Putamen (tissue), 1 donor: Measurements from ENCODE around the gene SMIM26.
"Not testable (repeated sequence)": the region's sequence is repeated elsewhere in the genome, so short reads cannot be mapped to it uniquely, and the experiment has no call there.

Experiments
- DNase-seq: peaks from one replicate; pipeline ENCODE4 v3.0.0-alpha.2; 2016; ENCODE audit warnings: low spot score

The SMIM26 gene, protein sequence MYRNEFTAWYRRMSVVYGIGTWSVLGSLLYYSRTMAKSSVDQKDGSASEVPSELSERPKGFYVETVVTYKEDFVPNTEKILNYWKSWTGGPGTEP

DNA sequence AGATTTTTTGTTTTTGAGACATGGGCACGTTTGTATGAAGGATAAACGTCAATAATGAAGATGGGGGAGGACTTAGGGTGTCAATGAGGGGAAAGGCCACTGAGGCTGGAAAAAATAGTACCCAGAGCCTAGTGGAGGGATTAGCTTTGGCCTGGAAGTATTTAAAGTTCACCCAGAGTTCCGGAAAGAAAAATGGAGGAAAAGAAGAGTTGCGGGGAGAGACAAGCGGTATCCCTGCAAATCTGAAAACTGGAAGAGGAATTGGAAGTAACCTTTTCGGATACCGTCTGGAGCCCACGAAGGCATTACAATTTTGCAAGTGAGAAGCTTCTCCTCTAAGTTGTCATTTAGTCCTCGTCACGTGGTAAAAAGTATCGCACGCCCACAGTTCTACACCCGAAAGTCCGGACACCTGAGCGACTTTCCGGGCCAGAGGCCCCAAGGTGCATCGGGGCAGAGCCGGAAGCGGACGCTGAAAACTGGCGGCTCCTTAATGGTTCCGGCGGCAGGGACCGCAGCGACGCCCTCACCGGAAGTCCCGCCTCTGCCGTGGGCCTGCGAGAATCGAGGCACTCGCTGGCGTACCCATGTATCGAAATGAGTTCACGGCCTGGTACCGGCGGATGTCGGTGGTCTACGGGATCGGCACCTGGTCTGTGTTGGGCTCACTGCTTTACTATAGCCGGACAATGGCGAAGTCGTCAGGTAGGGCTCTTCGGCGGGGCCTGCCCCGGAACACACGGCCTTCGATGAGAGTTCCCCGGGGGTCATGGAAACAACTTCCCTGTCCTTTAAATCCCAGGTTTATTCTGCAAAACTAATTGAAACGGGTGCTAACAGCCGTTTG lies at the start of gene SMIM26:
Gene SMIM26, plus strand, starts transcription at position 541 of the 847 bp plus-strand sequence. Its CDS starts 47 bp downstream, at position 588.
- peak; percentile 90 for DNase-seq

DNA sequence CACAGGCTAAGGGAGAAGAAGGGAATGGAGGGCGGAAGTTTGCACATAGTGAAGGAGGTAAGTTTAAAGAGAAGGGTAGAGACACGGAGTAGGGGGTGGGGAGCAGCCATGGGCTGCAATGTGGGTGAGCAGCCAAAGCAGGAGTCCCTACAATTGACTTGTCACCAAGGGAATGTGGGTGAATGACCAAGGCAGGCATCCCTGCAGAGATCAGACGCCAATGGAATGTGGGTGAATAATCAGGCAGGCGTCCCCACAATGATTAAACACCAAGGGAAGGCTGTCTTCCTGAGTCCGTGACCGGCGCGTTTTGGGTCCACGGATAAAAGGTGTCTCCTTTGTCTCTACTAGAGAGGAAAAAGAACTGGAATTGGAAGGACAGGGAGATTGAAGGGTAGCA lies 45.2 kb upstream of the SMIM26 start:
- not testable (repeated sequence) for DNase-seq

DNA sequence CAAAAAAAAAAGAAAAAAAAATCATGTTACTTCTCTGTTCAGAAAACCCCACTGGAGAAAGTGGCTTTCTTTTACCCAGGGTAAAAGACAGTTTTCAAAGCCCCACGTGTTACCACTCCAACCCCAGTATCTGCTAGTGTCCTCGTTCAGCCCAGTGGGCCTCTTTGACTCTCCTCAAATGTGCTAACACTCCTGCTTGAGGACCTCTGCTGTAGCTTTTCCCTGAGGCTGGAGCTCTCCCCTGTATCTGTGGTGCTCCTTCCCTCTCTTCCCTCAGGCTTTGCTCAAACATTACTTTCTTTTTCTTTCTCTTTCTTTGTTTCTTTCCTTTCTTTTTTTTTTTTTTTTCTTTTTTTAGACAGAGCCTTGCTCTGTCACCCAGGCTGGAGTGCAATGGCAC lies 44.2 kb upstream of the SMIM26 start:
- DNase-seq, result no peak

DNA sequence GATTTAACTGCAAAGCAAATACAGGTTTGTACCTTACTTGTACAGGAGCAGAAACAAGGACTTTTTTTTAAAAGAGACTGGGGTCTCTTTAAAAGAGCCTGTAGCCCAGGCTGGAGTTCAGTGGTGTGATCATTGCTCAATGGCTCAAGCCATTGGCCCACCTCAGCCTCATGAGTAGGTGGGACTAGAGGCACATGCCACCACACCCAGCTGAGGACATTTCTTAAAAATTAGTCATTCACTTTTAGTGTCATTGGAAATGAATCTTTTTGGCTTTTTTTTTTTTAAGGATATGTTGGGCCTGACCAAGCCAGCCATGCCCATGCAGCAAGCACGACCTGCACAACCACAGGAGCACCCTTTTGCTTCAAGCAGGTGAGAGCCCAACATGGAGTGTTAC lies 42.6 kb upstream of the SMIM26 start:
- DNase-seq, result no peak

DNA sequence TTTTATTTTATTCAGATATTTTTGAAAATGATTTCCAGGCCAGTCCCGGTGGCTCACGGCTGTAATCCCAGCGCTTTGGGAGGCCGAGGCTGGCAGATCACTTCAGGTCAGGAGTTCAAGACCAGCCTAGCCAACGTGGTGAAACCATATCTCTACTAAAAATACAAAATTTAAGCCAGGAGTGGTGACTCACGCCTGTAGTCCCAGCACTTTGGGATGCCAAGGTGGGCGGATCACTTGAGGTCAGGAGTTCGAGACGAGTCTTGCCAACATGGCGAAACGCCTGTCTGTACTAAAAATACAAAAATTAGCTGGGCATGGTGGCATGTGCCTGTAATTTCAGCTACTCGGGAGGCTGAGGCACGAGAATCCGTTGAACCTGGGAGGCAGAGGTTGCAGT lies 40.5 kb upstream of the SMIM26 start:
- not testable (repeated sequence) for DNase-seq

DNA sequence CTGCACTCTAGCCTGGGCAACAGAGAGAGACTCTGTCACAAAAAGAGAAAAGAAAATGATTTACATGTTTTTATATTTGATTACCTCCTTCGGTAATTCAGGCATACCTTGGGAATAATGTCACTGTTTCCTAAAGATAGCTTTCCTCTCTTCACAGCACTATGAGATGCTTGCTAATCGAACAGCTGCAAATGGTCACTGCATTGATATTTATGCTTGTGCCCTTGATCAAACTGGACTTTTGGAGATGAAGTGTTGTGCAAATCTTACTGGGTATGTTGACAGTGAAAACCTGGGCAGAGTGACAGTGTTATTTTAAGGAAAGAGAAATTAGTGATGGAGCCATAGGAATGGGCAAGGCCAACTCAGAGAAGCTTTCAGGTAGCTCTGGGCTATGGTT lies 39.9 kb upstream of the SMIM26 start:
- no peak for DNase-seq

DNA sequence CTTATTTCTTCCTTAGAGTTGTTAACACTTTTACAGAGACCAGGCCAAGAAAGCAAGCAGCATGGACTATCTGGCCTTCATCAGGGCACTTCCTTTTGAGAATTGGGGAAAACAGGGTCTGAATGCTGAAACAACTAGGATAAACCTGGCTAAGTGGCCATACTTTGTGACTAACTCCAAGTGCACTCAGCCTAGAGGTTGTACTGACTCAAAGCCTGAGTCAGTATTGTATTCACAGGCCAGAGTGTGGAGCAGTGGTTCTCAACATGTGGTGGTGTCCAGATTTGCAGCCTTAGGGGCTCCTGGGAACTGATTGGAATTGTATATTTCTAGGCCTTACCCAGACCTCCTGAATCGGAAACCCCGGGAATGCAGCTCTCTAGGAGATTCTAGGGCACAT lies 39.4 kb upstream of the SMIM26 start:
- no peak for DNase-seq

DNA sequence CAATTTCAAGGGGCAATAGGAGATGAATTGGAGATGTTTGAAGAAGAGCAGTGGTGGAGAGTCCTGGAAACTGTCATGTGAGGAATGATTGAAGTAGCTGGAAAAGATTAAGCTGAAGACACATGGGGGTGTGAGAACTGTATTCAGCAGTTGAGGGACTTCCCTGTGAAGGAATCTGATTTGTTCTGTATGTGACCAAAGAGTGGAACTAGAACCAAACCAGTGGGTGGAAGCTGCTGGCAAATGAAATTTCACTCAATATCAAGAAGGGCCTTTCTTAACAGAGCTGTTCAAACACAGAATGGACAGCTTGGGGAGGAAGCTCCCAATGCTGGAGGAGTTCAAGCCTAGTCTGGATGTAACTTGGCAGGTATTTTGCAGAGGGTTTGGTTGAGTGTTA lies 38.2 kb upstream of the SMIM26 start:
- DNase-seq, result no peak

DNA sequence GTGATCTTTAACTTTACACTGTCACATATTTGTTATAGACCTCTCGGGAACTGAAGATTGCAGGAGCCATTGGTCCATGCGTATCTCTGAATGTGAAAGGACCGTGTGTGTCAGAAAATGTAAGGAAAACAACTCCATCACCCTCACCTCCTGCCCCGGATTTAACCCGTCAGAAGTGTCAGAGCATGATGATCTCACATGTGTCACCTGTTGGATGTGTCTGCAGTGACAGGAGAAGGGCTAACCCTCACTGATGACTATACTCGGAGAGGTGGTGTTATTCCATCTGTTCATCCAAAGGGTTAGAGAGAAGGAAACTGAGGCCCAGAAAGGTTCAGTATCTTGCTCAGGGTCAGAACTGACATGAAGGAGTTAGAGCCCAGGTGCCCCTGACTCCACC lies 34.6 kb upstream of the SMIM26 start:
- no peak for DNase-seq

DNA sequence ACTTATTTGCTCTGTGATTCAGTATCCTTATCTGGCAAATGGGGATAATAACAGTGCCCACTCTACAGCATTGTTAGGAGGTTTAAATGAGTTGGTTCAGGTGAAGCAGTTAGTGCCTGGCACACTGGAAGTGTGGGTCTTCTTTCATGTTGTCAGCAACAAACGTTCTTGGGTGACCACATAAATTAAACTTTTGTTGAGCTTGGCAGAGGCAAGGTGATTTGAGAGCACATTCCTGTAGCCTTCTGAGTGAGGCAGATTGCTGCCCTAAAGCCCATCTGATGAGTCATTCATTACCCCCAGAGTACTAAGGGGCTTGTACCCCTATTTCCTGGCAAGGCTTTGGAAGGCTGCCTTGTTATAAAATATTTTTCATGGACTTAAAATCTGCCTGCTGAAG lies 33.7 kb upstream of the SMIM26 start:
- no peak for DNase-seq

DNA sequence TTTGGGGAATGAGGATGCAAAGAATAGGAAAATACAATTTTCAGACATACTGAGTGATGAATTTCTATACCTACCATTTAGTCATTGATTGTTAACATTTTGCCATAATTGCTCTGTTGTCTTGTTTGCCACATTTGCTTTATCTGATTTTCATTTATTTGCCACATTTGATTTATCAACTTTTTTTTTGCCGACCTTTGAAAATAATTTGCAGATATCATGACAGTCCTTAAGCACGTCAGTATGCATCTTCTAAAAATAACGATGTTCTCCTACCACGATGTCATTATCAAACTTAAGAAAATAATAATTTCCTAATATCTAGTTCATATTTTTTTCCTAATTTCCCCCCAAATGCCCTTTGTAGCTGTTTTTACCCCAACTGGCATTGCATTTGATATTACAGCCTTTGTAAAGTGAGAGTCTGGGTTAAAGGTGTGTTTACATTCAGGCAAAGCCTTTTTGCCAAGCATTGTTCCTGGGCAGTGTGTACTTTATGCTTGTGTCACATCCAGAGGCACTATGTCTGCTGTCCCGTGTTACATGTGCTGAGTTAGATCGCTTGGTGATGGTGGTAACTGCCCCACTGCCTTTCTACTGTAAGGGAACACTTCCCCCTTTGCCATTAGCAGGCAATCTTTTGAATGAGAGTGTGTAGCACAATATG lies 33.1 kb upstream of the SMIM26 start:
- DNase-seq, result no peak

DNA sequence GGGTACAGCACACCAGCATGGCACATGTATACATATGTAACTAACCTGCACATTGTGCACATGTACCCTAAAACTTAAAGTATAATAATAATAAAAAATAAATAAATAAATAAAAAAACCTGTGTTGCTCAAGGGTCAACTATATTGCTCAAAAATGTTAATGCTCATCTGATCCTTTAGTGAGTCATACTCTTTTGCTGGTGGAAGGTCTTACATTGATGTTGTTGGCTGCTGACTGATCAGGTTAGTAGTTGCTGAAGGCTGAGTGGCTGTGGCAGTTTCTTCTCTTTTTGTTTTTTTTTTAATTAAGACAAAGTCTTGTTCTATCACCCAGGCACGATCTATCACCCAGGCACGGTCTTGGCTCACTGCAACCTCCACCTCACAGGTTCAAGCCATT lies 29.6 kb upstream of the SMIM26 start:
- no peak for DNase-seq

DNA sequence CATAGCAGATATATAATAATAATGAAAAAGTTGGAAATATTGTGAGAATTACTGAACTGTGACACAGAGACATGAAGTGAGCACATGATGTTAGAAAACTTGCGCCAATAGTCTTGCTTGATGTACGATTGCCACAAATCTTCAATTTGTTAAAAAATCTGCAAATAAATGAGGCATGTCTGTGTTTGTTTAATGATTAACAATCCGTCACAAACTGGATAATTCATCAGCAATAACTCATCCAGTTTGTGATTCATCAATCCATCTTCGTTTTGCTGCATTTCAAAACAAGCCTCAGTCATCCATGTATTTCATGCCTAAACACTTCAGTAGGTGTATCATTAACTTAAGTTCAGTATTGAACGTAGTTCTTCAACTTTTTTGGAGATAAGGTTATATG lies 25.5 kb upstream of the SMIM26 start:
- no peak for DNase-seq

DNA sequence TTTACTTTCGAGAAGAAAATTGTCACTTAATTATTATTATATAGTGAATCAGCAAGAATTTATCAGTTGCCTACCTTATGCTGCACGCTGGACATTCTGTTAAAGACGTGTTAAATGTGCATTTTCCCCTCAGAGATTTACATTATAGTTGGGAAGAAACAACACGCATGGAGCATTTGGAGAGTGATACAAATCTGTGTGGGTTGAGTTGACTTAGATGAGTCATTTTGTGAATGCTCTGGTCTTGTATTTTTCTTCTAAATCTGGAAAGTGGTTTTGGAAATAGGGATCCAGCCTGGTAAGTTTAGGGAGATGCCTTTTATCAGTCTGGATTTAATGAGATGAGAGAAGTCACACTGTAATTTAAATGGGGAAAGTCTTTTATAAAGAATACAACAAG lies 24.0 kb upstream of the SMIM26 start:
- DNase-seq, result no peak

DNA sequence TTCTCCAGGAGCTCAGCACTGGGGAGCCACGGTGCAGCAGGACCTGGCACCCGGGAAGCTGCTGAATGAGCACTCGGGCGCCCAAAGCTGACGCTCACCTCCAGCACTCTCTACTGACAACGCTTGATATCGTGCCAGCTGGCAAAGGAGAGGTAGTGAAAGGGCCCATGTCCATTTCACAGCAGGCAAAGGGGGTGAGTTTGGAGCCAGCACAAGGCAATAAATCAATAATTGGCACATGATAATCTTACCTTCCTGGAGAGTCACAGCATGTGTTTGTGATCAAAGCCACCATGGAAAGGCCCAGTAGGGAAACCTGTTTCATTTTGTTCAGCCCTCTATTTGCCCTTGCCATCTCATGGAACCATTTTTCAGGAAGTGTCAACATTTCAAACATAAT lies 23.3 kb upstream of the SMIM26 start:
- DNase-seq, result no peak

DNA sequence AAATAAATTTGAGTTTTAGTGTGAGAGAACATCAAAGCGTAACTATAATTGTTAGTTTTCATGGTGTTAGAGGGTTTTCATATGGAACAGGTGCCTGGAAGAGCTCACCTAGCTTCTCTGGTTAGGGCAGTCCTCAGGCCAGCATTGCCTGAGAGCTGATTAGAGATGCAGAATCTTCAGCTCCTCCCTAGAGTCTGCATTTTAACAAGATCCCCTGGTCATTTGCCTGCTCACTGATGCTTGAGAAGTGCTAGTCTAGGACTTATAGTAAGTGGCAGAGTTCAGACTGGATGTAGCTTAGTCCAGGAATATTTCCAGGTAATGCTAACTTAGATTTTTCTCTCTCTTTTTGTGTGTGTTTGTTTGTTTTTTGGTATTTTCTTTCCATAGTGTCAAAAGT lies 21.7 kb upstream of the SMIM26 start:
- DNase-seq, result no peak

DNA sequence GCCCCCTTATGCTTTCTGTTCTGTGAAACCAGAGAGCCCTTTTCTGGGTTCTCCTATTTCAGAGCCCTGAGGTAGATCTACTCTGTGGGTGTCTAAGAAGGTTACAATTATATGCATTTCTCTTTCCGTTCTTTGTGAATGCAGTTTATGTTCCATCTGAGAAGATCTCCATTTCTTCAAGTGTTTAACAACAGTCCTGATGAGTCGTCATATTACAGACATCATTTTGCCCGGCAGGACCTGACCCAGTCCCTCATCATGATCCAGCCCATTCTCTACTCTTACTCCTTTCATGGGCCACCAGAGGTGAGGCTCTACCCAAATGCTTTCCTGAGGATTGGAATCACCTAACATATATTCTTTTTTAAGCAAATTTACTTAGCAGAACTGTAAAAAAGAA lies 18.8 kb upstream of the SMIM26 start:
- DNase-seq, result no peak

DNA sequence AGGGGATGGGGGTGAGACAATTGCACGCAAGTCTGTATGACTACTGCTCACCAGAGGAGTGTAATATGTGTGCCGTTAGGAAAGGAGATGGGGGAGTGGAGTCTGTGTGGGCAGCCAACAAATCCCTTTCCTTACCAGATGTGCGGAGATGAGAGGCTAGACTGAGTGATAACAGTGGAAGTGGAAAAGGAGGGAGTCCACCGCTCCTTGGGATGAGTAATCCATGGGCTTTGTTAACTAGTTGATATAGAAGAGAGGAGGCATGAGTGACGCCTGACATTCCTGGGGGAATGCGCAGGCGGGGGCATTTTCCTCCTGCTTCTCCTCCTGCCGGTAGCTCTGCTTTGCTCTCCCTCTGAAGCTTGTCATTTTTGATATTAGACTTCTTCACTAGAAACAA lies 13.5 kb upstream of the SMIM26 start:
- peak; percentile 39 for DNase-seq

DNA sequence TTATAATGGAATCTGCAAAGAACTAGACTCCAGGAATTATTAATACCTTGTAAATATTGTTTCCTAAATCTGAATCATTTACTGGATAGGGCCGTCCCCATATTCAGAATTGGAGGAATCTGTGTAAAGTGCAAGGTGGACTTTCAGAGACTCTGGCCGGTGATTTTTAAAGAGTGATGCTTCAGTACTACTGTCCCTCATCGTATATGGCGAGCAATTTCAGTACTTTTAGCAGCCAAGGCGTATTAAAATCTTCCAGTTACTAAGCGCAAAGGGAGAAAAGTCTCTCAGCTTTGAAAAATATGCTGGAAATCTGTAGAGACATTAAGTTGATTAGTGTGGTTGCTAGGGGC lies 483 bp downstream of the SMIM26 start:
- no peak for DNase-seq

DNA sequence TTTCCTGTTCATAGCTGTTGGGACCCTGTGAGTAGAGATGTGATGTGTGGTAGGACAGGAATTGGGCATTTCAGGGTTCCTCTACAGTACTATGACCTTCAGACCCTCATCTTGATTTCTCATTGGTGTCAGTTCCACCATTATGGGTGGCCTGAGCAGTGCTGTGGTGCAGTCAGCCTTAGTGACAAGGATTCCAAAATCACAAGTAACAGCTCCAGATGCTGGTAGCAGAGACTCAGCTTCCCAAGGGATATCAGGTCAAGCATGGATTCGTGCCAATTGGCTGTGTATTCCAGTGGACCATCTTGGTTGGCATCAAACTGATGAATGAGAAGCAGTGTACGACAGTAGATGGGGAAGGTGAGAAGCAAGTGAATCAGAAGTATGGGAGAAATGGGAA lies 3.8 kb downstream of the SMIM26 start:
- DNase-seq, result no peak

DNA sequence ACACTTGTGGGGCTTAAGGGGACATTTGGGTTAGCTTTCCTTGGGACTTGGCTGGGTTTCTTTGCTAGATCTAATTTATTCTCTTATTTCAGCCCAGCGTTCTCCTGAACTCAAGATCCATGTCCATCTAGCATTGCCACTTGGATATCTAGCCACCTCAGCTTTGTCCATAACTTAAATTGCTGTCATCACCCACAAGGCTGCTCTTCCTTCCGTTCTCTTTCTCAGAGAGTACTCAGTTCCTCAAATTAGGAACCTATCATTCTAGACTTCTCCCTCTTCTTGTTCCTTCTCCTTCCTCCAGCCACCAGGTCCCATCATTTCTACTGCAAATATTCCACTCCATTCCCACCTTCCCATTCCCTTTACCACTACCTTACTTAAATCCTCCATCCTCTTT lies 4.3 kb downstream of the SMIM26 start:
- no peak for DNase-seq

DNA sequence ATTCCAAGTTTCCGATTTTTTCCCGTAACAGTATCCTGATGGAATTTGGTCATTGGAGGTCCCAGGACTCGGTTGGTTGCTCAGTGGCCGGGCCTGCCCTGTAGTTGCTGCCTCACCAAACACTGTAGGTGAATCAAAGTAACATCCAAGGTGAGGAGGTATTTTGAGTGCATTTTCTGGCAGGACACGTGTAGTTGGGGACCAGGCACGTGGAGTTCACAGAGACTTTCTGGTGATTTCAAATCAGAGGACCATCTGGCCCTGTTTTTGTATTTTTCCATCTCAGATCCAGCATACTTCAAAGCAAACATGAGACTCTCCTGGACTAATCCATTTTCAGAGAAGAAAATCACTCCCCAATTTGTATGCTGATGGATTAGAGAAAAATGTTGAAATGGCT lies 10.7 kb downstream of the SMIM26 start:
- DNase-seq, result no peak

DNA sequence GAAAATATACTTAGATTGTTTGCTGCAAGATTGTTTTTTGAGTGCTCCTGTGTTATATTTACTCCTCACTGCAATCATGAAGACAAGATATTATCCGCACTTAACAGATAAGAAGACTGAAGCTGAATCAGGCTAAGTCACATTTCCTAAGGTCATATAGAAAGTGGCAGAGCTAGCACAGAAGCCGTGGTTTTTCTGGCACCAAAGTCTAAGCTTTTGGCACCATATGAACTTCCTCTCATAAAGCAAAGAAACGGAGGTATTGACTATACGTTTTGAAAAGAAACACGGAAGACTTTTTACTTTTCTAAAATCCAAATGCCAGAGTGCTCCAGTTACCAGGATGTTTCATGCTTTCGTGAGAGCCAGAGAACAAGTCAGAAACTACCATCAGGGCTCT lies 11.3 kb downstream of the SMIM26 start:
- DNase-seq, result no peak

DNA sequence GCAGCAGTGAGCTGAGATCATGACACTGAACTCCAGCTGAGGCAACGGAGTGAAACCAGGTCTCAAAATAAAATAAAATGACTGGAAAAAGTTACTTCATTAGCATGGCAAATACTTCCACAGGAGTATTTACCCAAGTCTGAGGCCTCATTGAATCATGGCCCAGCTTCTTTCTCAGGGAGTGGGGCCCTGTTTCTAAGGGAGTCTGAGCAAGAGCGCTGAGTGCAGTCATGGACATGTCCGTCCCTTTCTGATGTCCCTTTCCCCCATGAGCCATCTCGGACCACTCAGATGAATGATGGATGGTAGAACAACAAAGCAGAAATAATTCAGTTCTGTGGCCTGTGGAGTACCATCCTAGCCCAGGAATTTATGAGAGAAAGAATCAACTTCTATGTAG lies 12.8 kb downstream of the SMIM26 start:
- DNase-seq, result no peak
